ENCODE results near the gene DLGAP4. TPM values are rescaled to one million over a fixed set of nuclear protein-coding genes. Genes with fewer than 3 reads are reported as not detected.
A peak's percentile ranks its signal among the peaks of the same experiment; 100 is the strongest.

Gene DLGAP4
- total and polyA plus RNA-seq, 2 of the 13 experiments (the other 11 are each of a cell fraction or from before 2014, with no cell fraction given), result 15.2 to 26.7 TPM

DNA sequence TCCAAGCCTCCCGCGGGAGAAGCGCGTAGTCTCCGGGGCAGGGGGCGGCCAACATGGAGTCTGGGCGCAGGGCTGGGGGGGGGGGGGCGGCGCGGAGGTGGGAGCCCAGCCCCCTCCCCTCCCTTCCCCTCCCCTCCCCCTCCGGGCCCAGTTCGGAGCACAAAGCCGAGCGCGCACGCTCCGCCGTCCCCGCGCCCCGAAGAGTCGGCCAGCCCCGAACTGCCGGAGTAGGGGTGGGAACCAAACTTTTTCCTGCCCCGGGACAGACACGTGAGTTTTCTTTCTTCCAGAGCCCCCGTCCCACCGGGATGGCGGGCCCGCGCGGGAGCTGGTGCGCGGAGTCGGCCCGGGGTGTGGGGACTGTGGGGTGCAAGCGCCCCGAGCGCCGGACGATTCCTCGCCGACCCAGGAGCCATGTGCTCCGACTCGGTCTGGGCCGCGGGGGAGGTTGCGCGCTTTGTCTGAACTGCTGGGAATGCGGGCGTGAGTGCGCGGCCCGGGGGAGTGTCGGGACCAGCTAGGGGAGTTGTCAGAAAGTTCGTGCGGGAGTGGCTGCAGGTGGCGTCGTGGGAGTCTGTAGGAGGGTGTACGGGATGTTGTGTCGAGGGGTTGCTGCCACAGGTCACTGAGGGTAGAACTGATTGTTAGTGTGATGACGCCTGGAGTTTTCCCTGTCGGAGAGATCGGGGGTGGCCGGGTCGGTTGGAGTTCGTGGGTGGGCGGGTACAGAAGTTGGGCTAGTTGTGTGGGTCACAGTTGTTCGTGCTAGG, 268.4 kb downstream of the DLGAP4 start (continued):
- TF ChIP-seq, protein P1, sequence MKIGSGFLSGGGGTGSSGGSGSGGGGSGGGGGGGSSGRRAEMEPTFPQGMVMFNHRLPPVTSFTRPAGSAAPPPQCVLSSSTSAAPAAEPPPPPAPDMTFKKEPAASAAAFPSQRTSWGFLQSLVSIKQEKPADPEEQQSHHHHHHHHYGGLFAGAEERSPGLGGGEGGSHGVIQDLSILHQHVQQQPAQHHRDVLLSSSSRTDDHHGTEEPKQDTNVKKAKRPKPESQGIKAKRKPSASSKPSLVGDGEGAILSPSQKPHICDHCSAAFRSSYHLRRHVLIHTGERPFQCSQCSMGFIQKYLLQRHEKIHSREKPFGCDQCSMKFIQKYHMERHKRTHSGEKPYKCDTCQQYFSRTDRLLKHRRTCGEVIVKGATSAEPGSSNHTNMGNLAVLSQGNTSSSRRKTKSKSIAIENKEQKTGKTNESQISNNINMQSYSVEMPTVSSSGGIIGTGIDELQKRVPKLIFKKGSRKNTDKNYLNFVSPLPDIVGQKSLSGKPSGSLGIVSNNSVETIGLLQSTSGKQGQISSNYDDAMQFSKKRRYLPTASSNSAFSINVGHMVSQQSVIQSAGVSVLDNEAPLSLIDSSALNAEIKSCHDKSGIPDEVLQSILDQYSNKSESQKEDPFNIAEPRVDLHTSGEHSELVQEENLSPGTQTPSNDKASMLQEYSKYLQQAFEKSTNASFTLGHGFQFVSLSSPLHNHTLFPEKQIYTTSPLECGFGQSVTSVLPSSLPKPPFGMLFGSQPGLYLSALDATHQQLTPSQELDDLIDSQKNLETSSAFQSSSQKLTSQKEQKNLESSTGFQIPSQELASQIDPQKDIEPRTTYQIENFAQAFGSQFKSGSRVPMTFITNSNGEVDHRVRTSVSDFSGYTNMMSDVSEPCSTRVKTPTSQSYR (CRISPR knock-in tag; IDR thresholded peaks at IDR 0.05; ENCODE audit: borderline replicate concordance), result peak; percentile 71
- TF ChIP-seq ZSCAN9 (CRISPR knock-in tag; IDR thresholded peaks at IDR 0.05; ENCODE audit: borderline replicate concordance), result peak; percentile 29; the same call in 1 of the 2 replicates
- TF ChIP-seq, protein P2, sequence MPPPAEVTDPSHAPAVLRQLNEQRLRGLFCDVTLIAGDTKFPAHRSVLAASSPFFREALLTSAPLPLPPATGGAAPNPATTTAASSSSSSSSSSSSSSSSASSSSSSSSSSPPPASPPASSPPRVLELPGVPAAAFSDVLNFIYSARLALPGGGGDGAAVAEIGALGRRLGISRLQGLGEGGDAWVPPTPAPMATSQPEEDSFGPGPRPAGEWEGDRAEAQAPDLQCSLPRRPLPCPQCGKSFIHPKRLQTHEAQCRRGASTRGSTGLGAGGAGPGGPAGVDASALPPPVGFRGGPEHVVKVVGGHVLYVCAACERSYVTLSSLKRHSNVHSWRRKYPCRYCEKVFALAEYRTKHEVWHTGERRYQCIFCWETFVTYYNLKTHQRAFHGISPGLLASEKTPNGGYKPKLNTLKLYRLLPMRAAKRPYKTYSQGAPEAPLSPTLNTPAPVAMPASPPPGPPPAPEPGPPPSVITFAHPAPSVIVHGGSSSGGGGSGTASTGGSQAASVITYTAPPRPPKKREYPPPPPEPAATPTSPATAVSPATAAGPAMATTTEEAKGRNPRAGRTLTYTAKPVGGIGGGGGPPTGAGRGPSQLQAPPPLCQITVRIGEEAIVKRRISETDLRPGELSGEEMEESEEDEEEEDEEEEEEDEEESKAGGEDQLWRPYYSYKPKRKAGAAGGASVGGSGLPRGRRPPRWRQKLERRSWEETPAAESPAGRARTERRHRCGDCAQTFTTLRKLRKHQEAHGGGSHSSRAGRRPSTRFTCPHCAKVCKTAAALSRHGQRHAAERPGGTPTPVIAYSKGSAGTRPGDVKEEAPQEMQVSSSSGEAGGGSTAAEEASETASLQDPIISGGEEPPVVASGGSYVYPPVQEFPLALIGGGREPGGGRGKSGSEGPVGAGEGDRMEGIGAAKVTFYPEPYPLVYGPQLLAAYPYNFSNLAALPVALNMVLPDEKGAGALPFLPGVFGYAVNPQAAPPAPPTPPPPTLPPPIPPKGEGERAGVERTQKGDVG (CRISPR knock-in tag; IDR thresholded peaks at IDR 0.05; ENCODE audit: borderline replicate concordance), result peak; percentile 57
- TF ChIP-seq ZBTB8A (CRISPR knock-in tag; IDR thresholded peaks at IDR 0.05; ENCODE audit: borderline replicate concordance, low read depth), result no peak
- TF ChIP-seq ZSCAN25 (CRISPR knock-in tag; IDR thresholded peaks at IDR 0.05), result peak; percentile 44
- TF ChIP-seq ZNF7 (CRISPR knock-in tag; IDR thresholded peaks at IDR 0.05), result no peak; the same call in 1 of the 2 replicates
- TF ChIP-seq ZNF143 (CRISPR knock-in tag; IDR thresholded peaks at IDR 0.05), result 0 out of 2 replicates have a peak, but pooled peaks have one; percentile 14
- no peak for TF ChIP-seq HHEX (CRISPR knock-in tag; IDR thresholded peaks at IDR 0.05)
- no peak for TF ChIP-seq ATM (IDR thresholded peaks at IDR 0.05; ENCODE audit: borderline replicate concordance)
- TF ChIP-seq MATR3 (CRISPR knock-in tag; IDR thresholded peaks at IDR 0.05), result no peak
- TF ChIP-seq, protein P3, sequence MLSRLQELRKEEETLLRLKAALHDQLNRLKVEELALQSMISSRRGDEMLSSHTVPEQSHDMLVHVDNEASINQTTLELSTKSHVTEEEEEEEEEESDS (CRISPR knock-in tag; IDR thresholded peaks at IDR 0.05; ENCODE audit: borderline replicate concordance), result no peak
- TF ChIP-seq RELA (CRISPR knock-in tag; IDR thresholded peaks at IDR 0.05), result no peak
- TF ChIP-seq, protein P4, sequence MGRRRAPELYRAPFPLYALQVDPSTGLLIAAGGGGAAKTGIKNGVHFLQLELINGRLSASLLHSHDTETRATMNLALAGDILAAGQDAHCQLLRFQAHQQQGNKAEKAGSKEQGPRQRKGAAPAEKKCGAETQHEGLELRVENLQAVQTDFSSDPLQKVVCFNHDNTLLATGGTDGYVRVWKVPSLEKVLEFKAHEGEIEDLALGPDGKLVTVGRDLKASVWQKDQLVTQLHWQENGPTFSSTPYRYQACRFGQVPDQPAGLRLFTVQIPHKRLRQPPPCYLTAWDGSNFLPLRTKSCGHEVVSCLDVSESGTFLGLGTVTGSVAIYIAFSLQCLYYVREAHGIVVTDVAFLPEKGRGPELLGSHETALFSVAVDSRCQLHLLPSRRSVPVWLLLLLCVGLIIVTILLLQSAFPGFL (CRISPR knock-in tag; IDR thresholded peaks at IDR 0.05), result no peak
- TF ChIP-seq, protein P5, sequence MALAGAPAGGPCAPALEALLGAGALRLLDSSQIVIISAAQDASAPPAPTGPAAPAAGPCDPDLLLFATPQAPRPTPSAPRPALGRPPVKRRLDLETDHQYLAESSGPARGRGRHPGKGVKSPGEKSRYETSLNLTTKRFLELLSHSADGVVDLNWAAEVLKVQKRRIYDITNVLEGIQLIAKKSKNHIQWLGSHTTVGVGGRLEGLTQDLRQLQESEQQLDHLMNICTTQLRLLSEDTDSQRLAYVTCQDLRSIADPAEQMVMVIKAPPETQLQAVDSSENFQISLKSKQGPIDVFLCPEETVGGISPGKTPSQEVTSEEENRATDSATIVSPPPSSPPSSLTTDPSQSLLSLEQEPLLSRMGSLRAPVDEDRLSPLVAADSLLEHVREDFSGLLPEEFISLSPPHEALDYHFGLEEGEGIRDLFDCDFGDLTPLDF (CRISPR knock-in tag; IDR thresholded peaks at IDR 0.05), result no peak; the same call in 1 of the 2 replicates
- 0 out of 2 replicates have a peak, but pooled peaks have one; percentile 3 for TF ChIP-seq MED13 (CRISPR knock-in tag; IDR thresholded peaks at IDR 0.05)
- TF ChIP-seq ZNF253 (CRISPR knock-in tag; IDR thresholded peaks at IDR 0.05; ENCODE audit: borderline replicate concordance), result peak; percentile 21; the same call in 1 of the 2 replicates
- TF ChIP-seq YEATS4 (CRISPR knock-in tag; IDR thresholded peaks at IDR 0.05; ENCODE audit: borderline replicate concordance), result peak; percentile 67; the same call in 1 of the 2 replicates
- no peak for TF ChIP-seq ZNF530 (CRISPR knock-in tag; IDR thresholded peaks at IDR 0.05; ENCODE audit: low read depth)
- TF ChIP-seq NFKB2 (CRISPR knock-in tag; IDR thresholded peaks at IDR 0.05; ENCODE audit: borderline replicate concordance), result peak; percentile 95; the same call in 1 of the 2 replicates
- 0 out of 2 replicates have a peak, but pooled peaks have one; percentile 56 for TF ChIP-seq MIER2 (CRISPR knock-in tag; IDR thresholded peaks at IDR 0.05)
- no peak for TF ChIP-seq EZH2 (conservative IDR thresholded peaks at IDR 0.05; ENCODE audit: low read depth, low read length)
- TF ChIP-seq RFX1 (IDR thresholded peaks at IDR 0.05), result no peak

Data from HepG2 (cell line).